Activated CD4-positive, alpha-beta memory T cell treated with anti-CD3 and anti-CD28 coated beads, Interleukin-2, amount 10 ng/mL, durations not matched to agents 7 days and 5 days (primary cell): ENCODE data around the gene MRPL55. TPM values are rescaled to one million over a fixed set of nuclear protein-coding genes. Genes with fewer than 3 reads are reported as not detected.

Experiments used
- CTCF ChIA-PET: fragments of 350-600 bp; sonication (Branson Sonifier 250); formaldehyde crosslinking; loops from one replicate; lab custom pipeline; 2021; ENCODE audit warnings: antibody characterized with exemption, inconsistent platforms; lab: Charles Lee
- POLR2A ChIA-PET: fragments of 350-600 bp; sonication (Branson Sonifier 250); formaldehyde crosslinking; loops from one replicate; lab custom pipeline; 2021; ENCODE audit warnings: antibody characterized with exemption; lab: Charles Lee
- DNase-seq: peaks from one replicate; pipeline ENCODE4 v3.0.0-alpha.2; 2020
- H3K27ac Mint-ChIP-seq: one replicate; pipeline ENCODE4 v1.8.0; 2021; ENCODE audit warnings: mild to moderate bottlenecking, mixed read lengths
- H3K27me3 Mint-ChIP-seq: one replicate; pipeline ENCODE4 v1.8.0; 2021; ENCODE audit warnings: mixed read lengths
- H3K36me3 Mint-ChIP-seq: one replicate; pipeline ENCODE4 v1.8.0; 2021; ENCODE audit warnings: low read depth, mixed read lengths
- H3K4me1 Mint-ChIP-seq: one replicate; pipeline ENCODE4 v1.8.0; 2021; ENCODE audit warnings: mixed read lengths
- H3K4me3 Mint-ChIP-seq: one replicate; pipeline ENCODE4 v1.8.0; 2021; ENCODE audit warnings: mild to moderate bottlenecking, mixed read lengths
- H3K9me3 Mint-ChIP-seq: one replicate; pipeline ENCODE4 v1.8.0; 2021; ENCODE audit warnings: mixed read lengths
- total RNA-seq, 2 experiments: library from RNA; stranded (reverse); gene quantifications; one replicate each; pipeline ENCODE4 v1.2.3, GENCODE V29; 2021

Gene MRPL55
- total RNA-seq, 2 experiments from 2014 or later = 43.1 to 43.9 TPM

DNA sequence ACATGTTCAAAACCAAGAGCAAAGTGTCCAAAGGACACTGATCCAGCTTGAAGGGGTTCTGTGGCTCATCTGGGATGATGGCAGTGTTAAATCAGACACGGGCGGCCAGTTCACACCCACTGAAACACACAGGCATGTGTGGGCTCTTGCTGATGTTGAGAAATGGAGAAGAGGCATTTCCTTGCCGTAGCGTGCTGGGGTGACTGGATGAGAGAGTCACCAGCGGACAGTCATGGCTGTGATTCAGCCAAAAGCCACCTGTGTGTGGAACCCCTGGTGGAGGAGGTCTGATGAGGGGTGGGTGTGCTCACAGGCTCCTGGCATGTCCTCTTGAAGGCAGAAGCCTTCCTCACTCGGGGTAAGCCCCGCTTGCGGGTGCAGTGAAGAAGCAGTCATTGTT, 13.2 kb downstream of the MRPL55 start:
- POLR2A ChIA-PET = no interaction called here
- Mint-ChIP-seq H3K27me3 (no peaks in the 10 kb centered on the region), H3K4me3 (no peak overlapping the region), H3K27ac (no peak overlapping the region), H3K9me3 (peaks cover 21% of the 10 kb centered on the region), H3K36me3 (peaks cover 77% of the 10 kb centered on the region), H3K4me1 (peaks cover 26% of the 10 kb centered on the region)
- DNase-seq = no peak
- CTCF ChIA-PET = no interaction called here

GRCh38 chr1:228095161-228095560, 13.9 kb downstream of the MRPL55 start:
- Mint-ChIP-seq H3K4me3 (no peak overlapping the region), H3K36me3 (peaks cover 84% of the 10 kb centered on the region), H3K27me3 (no peaks in the 10 kb centered on the region), H3K27ac (no peak overlapping the region), H3K4me1 (peaks cover 32% of the 10 kb centered on the region), H3K9me3 (peaks cover 21% of the 10 kb centered on the region)
- CTCF ChIA-PET = no interaction called here
- POLR2A ChIA-PET = interaction anchor here (0.8 to 1.7 kb wide), 2 partner anchors 11 to 13 kb away, joined by 3 read pairs; partner anchors contain the start of gene ARF1
- no peak for DNase-seq

DNA sequence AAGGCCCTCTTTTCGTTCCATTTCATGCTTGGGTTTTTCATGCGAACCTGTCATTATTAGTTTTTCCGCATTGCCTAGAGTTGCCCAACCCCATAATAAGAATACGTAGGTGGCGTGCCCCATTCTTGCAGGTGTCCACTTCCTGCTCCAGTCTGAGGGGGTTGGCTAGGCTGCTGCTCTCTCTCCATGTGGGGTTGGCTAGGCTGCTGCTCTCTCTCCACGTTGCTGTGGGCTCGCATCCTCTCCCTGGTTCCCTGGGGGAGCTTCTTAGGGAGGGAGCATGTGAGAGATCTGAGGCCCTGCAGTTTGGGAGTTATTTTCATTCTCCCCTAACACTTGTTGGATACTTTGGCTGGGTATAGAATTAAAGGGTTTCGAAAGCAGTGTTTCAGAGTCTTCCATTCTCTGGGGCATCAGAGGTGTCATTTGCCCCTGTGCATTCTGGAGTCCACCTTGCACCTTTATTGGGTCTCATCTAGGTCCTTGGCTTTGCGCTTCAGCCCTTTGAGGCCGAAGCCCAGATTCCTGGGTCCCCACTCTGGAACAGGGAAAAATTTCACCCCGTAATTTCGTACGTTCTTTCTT, 14.6 kb downstream of the MRPL55 start:
- Mint-ChIP-seq H3K9me3 (peaks cover 21% of the 10 kb centered on the region), H3K27ac (no peak overlapping the region), H3K27me3 (no peaks in the 10 kb centered on the region), H3K4me1 (peaks cover 38% of the 10 kb centered on the region), H3K36me3 (peaks cover 87% of the 10 kb centered on the region), H3K4me3 (no peak overlapping the region)
- ChIA-PET CTCF (no interaction called here), POLR2A (interaction anchor here (0.8 to 1.7 kb wide), 2 partner anchors 10 to 12 kb away, joined by 3 read pairs; partner anchors contain the start of gene ARF1)
- DNase-seq = no peak

DNA sequence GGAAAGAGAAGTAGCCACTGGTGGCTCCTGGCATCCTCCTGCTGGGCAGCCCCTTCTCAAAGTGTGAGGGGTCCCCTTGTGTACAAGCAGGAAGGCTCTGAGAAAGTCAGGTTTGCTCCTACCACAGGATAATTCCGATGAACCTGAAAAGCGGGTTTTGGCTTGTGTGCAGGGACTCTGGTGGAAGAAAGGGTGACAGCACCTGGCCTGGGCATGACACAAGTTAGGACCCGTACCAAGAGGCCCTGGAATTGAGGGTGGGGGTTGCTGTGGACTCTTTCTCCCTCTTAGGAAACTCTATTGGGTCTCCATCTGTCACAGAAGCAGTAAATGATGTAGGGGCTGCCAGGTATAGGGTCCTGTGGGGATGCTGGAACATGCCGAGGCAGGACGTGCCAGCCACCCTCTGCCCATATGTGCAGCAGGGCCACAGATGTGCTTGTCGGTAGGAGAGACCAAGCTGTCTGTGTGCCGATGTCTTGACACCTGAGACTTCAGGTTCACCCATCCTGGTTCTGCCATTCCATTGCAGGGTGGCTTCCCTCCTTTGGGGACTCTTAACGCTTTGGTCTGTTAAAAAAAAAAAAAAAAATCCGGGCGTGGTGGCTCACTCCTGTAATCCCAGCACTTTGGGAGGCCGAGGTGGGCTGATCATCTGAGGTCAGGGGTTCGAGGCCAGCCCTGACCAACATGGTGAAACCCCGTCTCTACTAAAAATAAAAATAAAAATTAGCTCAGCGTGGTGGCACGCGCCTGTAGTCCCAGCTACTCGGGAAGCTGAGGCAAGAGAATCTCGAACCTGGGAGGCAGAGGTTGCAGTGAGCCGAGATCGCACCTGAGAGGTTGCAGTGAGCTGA, 15.8 kb downstream of the MRPL55 start:
- peaks cover 86% of the 10 kb centered on the region for H3K36me3 Mint-ChIP-seq
- H3K9me3 Mint-ChIP-seq = peaks cover 21% of the 10 kb centered on the region
- CTCF ChIA-PET = no interaction called here
- POLR2A ChIA-PET = interaction anchor here (0.6 to 1.7 kb wide), 3 partner anchors 10 to 72 kb away, joined by 3 to 4 read pairs (median 3); partner anchors contain the start of gene ARF1
- no peak overlapping the region for H3K27ac Mint-ChIP-seq
- no peaks in the 10 kb centered on the region for H3K27me3 Mint-ChIP-seq
- H3K4me1 Mint-ChIP-seq = peaks cover 50% of the 10 kb centered on the region
- DNase-seq = no peak
- no peak overlapping the region for H3K4me3 Mint-ChIP-seq

- ChIA-PET CTCF (no interaction called here), POLR2A (interaction anchor here (0.6 to 3.2 kb wide), 5 partner anchors 9 to 73 kb away, joined by 3 to 17 read pairs (median 4); partner anchors contain the start of gene ARF1)
- H3K4me3 Mint-ChIP-seq = no peak overlapping the region
- peaks cover 21% of the 10 kb centered on the region for H3K9me3 Mint-ChIP-seq
- DNase-seq = no peak
- peaks cover 58% of the 10 kb centered on the region for H3K4me1 Mint-ChIP-seq
- no peaks in the 10 kb centered on the region for H3K27me3 Mint-ChIP-seq
- peaks cover 86% of the 10 kb centered on the region for H3K36me3 Mint-ChIP-seq
- H3K27ac Mint-ChIP-seq = no peak overlapping the region
These were observed 16.6 kb downstream of the MRPL55 start for GRCh38 chr1:228092342-228093049.

- Mint-ChIP-seq H3K27ac (no peak overlapping the region), H3K27me3 (no peaks in the 10 kb centered on the region), H3K4me1 (peaks cover 69% of the 10 kb centered on the region), H3K4me3 (no peak overlapping the region), H3K9me3 (peaks cover 21% of the 10 kb centered on the region), H3K36me3 (peaks cover 86% of the 10 kb centered on the region)
- no peak for DNase-seq
- POLR2A ChIA-PET = interaction anchor here (0.9 to 3.2 kb wide), 6 partner anchors 9 to 315 kb away, joined by 3 to 17 read pairs (median 4); partner anchors contain the start of genes ARF1 and MRPL55
- CTCF ChIA-PET = interaction anchor here (1.5 kb wide), 1 partner anchor 92 kb away, joined by 3 read pairs; no protein-coding TSS in a partner anchor
These were observed 18.0 kb downstream of the MRPL55 start for GRCh38 chr1:228091084-228091483.

DNA sequence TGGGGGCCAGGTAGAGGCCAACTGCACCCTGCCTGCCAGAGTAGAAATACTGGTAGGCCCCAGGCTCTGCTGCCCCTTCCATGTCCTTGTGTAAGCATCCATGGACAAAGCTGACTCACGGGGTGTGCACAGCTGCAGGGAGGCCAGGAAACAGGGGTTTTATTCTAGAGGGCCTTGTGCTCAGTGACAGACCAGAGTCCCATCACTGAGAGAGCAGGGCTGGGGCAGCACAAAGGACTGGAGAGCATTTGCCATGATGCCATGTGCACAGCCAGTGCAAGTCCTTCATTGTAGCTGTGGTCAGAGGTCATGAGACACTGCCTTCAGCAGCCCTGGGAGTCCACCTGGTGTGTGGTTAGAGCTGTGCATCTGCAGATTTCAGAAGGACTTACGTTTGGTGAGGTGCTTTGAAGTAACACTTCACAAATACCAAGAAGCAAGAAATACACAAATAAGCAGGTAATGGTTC, 18.5 kb downstream of the MRPL55 start:
- ChIA-PET CTCF (interaction anchor here (1.5 kb wide), 1 partner anchor 91 kb away, joined by 3 read pairs; no protein-coding TSS in a partner anchor), POLR2A (interaction anchor here (0.9 to 3.2 kb wide), 6 partner anchors 8 to 315 kb away, joined by 3 to 17 read pairs (median 4); partner anchors contain the start of genes ARF1 and MRPL55)
- H3K4me3 Mint-ChIP-seq = no peak overlapping the region
- H3K27ac Mint-ChIP-seq = no peak overlapping the region
- no peak for DNase-seq
- peaks cover 84% of the 10 kb centered on the region for H3K36me3 Mint-ChIP-seq
- H3K4me1 Mint-ChIP-seq = peaks cover 69% of the 10 kb centered on the region
- H3K9me3 Mint-ChIP-seq = peaks cover 20% of the 10 kb centered on the region
- no peaks in the 10 kb centered on the region for H3K27me3 Mint-ChIP-seq

DNA sequence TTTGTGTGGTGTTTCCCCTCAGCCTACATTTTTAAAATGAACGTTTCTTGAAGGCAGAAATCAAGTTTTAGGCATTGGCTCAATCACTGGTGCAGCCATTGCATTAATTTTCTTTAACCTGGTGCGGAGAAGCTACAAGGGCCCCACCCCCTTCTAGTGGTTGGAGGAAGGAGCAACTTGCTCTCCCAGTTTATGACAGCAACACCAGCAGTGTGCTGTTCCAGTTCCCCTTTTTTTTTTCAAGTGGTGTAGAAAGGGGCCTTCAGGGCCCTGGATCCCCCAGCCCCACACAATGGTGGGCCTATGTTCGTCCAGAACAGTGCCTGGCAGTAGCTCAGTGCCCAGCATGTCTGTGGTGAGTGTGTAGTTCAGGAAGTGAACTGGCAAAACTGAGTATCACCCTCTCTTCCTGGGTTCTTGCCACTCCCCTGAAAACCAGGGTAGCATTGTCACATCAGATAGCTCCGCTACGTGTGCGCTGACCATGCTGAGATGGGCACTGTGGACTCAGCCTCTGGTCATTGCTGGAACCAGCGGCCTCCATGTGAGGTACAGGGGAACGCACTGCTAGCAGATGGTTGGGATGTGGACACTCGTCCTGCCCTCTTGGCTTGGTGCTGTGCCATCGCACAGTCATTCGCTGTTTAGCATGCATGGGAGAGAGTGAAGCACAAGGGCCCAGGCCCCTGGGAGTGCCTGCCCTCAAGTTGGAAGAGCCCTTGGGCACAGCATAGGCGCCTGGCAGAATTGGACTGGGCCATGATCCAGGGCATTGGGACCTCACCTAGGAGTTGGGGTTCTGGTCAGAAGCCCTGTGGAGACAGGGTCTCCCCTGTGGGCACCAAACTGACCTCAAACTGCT, 19.3 kb downstream of the MRPL55 start:
- Mint-ChIP-seq H3K4me1 (peaks cover 74% of the 10 kb centered on the region), H3K27me3 (no peaks in the 10 kb centered on the region), H3K9me3 (peaks cover 14% of the 10 kb centered on the region), H3K4me3 (no peak overlapping the region), H3K36me3 (peaks cover 84% of the 10 kb centered on the region), H3K27ac (peak overlapping the region; percentile 54)
- CTCF ChIA-PET = interaction anchor here (1.5 kb wide), 1 partner anchor 90 kb away, joined by 3 read pairs; no protein-coding TSS in a partner anchor
- no peak for DNase-seq
- POLR2A ChIA-PET = interaction anchor here (1.3 to 3.2 kb wide), 6 partner anchors 7 to 316 kb away, joined by 3 to 17 read pairs (median 4); partner anchors contain the start of genes ARF1 and MRPL55

GRCh38 chr1:228088586-228089498, 20.3 kb downstream of the MRPL55 start:
- ChIA-PET CTCF (no interaction called here), POLR2A (interaction anchor here (1.5 to 3.2 kb wide), 3 partner anchors 6 to 78 kb away, joined by 3 to 17 read pairs (median 11); partner anchors contain the start of gene ARF1)
- peaks cover 84% of the 10 kb centered on the region for H3K36me3 Mint-ChIP-seq
- H3K4me3 Mint-ChIP-seq = no peak overlapping the region
- peaks cover 5% of the 10 kb centered on the region for H3K9me3 Mint-ChIP-seq
- peak overlapping the region; percentile 83 for H3K27ac Mint-ChIP-seq
- no peak for DNase-seq
- H3K4me1 Mint-ChIP-seq = peaks cover 81% of the 10 kb centered on the region
- no peaks in the 10 kb centered on the region for H3K27me3 Mint-ChIP-seq

DNA sequence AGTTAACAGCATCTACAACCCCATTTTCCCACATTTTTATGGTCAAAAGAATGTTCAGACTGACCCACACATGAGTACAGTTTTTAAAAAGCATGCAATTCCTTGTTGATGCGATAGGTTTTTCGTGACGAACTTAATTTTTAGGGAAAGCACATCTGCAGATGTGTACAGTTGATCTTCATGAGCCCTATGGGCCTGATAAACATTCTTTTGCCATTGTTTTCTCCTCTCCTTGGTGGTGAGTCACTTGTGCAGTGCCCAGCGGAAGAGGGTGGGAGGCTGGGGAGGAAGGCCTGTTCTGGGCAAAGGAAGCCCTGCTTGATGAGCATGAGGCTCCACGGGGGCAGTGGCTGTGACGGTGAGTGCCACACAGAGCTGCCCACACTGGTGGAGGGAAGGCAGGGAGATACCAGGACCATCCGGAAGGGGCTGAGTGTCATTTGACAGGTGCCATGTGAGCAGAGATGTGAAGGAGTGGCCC, 21.3 kb downstream of the MRPL55 start:
- H3K27me3 Mint-ChIP-seq = no peaks in the 10 kb centered on the region
- ChIA-PET CTCF (no interaction called here), POLR2A (interaction anchor here (0.7 to 1.8 kb wide), 6 partner anchors 10 to 369 kb away, joined by 3 to 5 read pairs (median 3); partner anchors contain the start of gene IBA57)
- peak; percentile 42 for DNase-seq
- peak overlapping the region; percentile 55 for H3K4me3 Mint-ChIP-seq
- peak overlapping the region; percentile 83 for H3K27ac Mint-ChIP-seq
- peaks cover 84% of the 10 kb centered on the region for H3K4me1 Mint-ChIP-seq
- peaks cover 5% of the 10 kb centered on the region for H3K9me3 Mint-ChIP-seq
- H3K36me3 Mint-ChIP-seq = peaks cover 86% of the 10 kb centered on the region
